Stimulated activated CD4-positive, alpha-beta T cell treated with anti-CD3 and anti-CD28 coated beads, Interleukin-2, amount 100 ng/mL, for 48 hours (primary cell): ENCODE data around the gene ANKRD2.
"Not testable (repeated sequence)": the region's sequence is repeated elsewhere in the genome, so short reads cannot be mapped to it uniquely, and the experiment has no call there.

ENCODE experiments used
- DNase-seq, 2 donors: peaks; one replicate each; pipeline ENCODE4 v3.0.0-alpha.2; 2020

Gene ANKRD2, protein sequence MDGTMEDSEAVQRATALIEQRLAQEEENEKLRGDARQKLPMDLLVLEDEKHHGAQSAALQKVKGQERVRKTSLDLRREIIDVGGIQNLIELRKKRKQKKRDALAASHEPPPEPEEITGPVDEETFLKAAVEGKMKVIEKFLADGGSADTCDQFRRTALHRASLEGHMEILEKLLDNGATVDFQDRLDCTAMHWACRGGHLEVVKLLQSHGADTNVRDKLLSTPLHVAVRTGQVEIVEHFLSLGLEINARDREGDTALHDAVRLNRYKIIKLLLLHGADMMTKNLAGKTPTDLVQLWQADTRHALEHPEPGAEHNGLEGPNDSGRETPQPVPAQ

DNA sequence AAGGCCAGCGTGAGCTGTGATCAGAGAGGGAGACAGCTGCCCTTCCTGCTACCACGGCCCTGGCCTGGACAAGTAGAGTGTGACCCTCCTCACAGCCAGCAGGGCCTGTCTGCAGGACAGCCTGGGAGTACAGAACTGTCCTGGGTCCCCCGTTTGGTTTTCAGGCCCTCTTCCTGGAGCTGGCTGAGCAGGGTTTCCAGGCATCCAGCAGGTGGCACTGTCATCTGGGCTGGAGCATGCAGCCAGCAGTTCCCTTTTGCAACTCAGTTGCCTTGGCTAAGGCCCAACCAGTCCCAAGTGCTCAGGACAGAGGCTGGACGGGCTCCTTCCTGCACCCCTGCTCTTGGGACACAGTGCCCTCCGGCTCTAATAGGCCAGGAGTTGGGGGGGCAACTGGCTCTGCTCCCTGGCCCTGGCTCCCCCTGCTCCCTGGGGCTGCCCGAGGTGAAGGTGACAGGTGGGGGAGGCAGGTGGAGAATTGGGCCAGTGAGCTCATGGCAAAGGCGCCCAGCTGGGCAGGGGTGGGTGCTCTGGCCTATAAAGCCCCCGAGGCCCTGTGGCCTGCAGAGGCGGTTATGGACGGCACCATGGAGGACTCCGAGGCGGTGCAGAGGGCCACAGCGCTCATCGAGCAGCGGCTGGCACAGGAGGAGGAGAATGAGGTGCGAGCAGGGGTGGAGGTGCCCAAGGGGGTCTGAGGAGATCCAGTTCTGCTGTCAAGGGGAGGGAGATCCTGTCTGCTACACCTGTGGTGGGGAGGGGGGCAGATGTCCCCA is at the start of gene ANKRD2:
Gene ANKRD2, plus strand, starts transcription at position 566 of the 776 bp plus-strand sequence. Its CDS starts 10 bp downstream, at position 576.
- DNase-seq: peak; percentile 40 to 56

DNA sequence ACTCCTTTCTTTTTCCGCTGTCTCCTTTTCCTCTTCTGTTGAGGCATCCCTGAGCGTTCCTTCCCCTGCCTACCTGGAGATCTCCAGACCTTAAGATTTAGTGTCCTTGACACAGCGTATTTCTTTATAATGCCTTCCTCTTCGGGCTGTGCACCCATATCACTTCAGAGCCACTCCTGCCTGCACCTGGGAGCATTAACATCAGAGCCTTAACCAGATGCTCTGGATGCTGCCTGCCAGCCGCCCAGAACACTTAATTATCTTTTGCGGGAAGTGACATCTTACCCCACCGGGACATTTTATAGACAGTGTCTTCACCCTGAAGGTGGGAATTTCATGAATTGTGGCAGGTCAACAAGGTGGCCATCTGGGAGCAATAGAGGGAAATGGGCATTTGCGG is 49.6 kb upstream of the ANKRD2 start:
- no peak for DNase-seq

DNA sequence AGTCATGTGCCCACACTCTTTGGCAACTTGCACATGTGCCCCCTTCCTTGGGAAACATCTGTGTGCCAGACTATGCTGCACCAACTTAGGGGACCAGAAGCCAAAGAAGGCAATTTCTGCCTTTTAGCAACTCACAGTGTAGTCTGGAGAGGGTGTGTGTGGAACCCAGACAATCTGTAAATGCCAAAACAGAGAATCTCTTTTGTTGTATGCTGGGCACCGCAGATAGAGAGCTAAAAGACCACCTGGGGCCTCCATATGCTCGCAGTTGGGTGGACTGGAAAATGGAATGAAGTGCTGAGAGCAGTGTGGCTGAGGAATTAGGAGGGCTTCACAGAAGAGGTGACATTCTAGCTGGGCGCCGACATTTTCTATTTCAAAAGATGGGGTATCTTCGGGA is 47.5 kb upstream of the ANKRD2 start:
- no peak for DNase-seq

DNA sequence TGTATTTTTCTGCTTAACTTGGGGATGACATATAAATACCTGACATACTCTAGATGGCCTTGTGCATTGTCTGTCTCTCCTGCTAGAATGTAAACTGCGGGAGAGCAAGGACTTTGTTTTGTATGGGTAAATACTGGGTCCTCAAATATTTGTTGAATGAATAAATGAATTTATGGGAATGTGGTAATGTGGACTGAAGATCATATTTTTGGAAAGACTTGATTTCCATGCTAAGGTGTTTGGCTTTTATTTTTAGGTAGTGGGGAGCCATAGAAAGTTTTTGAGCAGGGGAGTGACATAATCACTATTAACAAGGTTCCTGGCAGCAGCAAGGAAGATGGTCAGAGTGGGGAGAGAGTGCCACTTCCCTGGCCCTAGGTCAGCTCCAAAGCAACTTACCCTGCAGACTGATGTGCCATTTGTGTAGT is 46.9 kb upstream of the ANKRD2 start:
- no peak for DNase-seq

DNA sequence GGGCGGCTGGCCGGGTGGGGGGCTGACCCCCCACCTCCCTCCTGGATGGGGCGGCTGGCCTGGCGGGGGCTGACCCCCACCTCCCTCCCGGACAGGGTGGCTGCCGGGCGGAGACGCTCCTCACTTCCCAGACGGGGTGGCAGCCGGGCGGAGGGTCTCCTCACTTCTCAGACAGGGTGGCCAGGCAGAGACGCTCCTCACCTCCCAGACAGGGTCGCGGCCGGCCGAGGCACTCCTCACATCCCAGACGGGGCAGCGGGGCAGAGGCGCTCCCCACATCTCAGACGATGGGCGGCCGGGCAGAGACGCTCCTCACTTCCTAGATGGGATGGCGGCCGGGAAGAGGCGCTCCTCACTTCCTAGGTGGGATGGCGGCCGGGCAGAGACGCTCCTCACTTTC is 43.7 kb upstream of the ANKRD2 start:
- not testable (repeated sequence) for DNase-seq

DNA sequence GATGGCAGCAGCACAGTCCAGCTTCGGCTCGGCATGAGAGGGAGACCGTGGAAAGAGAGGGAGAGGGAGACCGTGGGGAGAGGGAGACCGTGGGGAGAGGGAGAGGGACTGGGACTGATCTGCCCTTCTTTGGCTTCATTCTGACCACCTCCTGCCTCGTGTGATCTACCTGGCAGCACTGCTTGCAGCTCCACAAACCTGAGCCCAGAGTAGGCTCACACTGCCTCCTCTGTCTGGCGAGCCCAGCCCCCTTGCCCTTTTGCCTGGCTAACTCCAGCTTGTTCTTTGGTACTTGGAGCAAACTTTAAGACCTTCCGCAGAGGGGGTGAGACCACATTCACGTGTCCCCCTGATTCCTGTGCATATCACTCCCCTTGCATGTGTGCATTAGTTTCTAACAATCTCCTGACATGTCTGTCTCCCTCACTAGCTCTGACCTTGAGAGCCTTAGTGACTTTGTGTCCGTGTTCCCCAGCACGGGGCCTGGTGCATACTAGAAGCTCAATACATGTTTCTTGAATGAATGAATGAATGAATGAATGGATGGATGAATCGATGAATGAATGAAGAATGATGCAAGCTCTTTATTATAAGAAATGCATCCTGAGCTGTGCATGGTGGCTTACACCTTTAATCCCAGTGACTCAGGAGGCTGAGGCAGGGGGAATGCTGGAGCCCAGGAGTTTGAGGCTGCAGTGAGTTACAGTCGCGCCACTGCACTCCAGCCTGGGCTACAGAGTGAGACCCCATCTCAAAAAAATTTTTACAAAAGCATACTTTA is 42.7 kb upstream of the ANKRD2 start:
- DNase-seq: no peak

DNA sequence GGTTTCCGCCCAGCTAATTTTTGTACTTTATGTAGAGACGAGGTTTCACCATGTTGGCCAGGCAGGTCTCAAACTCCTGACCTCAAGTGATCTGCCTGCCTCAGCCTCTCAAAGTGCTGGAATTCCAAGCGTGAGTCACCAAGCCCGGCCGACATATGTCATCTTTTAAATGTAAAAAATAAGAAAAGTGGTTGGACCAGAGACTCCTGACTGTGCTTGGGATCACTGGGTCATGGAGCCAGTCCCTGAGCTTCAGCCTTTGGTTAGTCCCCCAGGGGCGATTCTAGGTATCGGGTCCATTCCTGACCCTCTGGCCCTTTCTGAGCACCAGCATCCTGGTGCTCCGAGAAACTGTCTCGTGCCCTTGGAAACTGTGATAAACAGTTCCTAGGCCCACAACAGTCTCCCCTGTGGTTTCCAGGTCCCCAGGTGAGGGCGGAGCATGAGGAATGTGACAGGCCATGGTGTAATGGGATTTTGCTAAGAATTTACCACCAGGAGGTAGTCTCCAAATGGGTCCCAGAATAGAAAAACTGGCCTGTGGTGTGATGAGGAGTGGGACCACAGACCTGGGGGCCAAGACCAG is 41.1 kb upstream of the ANKRD2 start:
- DNase-seq: no peak

DNA sequence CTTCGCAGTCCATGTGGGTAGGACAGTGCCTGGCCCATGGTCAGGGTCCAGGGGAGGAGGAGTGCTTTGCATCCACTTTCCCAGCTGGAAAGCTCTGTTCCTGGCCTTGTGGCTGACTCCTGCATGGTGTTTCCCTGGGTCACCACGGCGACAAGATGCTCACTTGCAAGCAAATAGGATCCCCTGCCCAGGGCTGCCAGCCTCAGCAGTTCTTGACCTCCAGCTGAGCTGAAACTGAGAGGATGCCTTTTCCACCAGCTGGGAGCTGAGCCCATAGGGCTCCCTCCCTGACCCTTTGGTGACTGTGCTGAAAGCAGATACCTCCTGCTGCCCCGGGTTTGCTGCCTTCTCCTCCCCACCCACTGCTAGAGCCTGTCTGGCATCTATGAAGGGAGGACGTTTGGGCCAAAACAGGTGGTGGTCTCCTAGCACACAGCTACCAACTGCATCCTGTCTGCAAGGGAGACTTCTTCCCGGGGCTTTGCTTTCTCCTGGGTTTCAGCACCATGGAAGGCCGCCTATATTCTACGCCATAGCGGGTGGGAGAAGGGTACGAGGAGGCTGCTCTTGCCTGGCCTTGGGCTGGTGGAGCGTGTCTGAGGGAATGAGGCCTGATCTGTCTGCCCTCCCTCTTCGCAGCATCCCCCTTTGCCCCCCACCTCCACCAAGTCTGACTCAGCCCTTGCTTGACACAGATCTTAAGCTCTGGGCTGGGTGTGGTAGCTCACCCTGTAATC is 39.5 kb upstream of the ANKRD2 start:
- no peak for DNase-seq

DNA sequence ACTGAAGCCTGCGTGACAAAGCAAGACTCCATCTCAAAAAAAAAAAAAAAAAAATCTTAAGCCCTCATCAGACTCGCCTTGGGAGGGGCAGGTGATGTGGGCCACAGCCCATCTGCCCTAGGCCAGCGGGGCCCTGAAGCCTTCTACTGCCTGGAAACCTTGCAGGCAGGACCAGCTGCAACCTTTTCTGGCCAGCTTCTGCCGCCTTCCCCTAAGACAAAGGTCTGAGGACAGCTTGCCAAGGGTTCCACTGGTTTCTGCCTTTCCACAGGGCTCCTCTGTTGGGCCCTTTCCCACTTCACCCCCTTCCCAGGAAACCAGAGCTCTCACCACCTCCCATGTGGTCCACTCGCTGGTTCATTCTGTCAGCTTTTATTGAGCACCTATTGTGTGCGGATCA is 38.7 kb upstream of the ANKRD2 start:
- DNase-seq: no peak

DNA sequence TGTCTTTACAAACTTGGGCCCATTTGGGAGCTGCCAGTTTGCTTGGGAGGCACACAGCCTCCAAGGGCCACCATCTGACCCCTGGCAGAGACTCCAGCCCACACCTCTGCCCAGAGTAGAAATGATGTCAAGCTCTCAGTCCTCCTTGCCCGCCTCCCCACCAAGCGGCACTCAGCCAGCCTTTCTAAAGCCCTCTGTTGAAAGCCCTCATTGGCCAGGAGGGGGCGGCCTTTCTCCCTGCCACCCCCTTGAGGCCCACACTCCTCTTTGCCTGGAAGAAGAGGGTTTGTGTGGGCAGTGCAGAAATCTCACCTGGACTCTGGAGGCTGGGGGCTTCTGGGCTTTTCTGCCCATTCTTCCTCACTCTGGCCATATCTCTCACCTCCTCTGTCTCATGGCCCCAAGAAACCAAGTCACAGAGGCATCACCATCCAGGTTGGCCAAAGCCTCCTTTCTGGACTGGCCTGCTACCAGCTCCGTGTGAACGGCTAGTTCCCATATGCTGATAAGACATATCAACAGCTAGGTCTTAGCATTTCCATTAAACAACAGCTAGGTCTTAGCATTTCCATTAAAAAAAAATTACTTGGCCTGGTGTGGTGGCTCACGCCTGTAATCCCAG is 37.7 kb upstream of the ANKRD2 start:
- DNase-seq: peak; percentile 34 to 48

DNA sequence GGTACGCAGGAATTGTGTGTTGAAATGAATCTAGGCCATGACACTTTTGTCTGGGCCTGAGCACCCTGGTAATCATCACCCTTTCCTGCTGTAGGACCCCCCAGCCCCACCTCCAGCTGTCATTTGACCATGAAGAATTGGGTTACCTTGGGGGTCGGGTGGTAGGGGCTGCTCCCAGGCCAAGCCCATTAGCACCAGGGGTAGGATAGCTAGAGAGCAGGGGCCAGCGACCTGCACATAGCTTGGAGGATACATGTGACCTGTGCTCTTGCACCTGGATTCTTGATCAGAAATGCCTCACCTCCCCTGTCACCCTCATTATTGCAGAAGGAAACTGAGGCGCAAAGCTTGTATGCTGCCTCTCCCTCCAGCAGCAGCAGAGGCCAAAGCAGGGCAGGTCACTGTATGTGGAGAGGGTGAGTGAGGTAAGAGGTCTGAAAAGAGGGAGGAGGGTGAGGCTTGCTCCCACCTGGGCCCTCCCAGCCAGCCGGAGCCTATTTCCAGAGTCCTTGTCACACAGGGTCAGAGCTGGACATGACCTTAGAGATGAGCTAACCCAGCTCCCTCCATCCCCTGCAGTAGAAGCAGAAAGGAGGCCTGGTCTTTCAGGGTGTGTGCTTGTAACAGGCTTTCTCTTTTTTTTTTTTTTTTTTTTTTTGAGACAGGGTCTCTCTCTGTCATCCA is 35.3 kb upstream of the ANKRD2 start:
- DNase-seq: no peak

DNA sequence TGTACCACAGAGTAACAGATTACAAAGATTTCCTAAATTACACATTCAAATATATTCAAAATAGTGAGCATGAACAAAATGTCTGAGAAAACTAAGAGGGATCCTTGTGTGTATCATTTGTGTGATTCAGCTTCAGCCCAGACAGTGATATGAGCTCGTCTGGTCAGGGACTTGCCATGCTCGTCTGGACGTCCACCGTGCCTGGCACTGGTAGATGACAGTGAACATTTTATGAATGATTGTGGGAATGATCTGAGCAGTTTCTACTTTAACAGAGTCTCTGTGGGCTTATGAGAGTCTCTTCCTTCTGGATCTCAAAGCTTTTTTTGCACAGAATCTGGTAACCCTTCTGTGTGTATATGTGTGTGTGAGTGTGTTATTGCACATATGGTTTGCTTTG is 34.2 kb upstream of the ANKRD2 start:
- no peak for DNase-seq

DNA sequence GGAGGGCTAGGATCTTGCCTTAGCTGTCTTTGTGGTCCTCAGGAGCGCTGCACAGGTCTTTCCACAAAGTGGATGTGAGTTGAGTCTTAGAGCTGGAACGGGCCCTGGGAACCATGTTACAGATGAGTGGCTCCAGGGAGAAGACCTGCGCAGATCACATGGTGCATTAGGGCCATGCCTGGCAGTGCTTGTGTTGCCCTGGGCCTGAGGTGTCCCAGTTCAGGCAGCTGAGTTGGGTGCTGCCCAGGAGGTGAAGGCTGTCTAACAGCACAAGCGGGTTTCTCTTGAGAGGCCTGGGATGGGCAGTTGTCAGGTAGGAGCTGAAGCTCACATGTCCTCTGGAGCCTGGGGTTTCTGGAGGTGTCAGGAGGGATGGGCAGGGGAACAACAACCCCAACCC is 33.7 kb upstream of the ANKRD2 start:
- DNase-seq: no peak

DNA sequence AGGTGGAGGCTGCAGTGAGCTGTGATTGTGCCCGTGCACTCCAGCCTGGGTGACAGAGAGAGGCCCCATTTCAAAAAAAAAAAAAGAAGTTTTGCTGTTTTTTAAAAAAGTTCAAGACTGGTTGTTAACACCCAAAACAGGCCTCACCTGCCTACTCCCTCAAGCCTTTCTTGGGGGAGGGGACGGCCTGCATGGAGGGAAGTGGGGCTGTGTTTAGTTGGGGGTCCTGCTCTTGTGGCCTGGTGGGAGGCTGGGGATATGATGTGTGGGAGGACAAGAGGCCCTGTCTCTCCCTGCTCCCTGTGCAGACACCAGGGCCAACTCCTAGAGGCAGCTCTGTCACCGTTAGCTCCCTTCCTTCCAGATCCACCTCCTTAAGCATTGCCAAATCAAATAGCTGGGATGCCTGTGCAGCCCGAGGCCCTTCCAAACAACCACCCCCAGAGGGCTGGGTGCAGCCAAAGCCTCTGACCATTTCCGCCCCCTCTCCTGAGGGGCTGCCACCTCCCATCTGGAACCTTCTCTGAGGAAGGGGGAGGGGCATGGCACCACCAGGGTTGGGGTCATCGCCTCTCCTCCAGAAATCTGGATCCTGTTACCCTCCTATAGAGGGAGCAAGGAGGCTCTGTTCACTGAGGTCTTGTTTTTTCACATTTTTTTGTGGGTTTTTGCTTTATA is 32.9 kb upstream of the ANKRD2 start:
- no peak for DNase-seq

DNA sequence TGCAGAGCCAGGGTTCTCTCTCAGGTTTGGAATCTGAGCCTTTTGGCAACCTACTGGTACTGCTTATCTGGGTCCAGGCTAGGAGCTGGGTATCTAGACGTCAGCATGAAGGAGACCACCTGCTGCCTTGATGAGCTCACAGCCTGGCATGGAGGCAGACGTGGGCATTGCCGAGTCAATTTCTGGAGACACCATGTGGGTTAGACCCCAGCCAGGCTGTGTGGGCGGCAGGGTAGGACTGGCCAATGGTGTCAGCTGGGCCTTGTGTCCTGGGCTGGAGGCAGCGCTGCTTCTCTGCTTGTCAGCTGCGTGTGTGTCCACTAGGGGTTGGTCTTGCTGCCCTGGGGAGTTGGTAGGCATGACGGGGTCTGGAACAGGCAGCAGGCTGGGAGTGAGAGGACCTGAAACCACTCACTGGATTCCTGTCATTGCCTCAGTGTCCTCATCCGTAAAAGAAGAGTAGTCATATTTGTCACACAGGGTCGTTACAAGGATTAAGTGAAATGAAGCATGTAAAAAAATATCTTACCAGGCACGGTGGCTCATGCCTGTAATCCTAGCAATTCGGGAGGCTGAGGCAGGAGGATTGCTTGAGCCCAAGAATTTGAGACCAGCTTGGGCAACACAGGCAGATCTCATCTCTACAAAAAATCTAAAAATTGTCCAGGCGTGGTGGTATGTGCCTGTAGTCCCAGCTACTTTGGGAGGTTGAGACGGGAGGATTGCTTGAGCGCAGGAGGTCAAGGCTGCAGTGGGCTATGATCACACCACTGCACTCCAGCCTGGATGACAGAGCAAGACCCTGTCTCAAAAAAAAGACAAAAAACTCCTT is 31.7 kb upstream of the ANKRD2 start:
- DNase-seq: no peak

DNA sequence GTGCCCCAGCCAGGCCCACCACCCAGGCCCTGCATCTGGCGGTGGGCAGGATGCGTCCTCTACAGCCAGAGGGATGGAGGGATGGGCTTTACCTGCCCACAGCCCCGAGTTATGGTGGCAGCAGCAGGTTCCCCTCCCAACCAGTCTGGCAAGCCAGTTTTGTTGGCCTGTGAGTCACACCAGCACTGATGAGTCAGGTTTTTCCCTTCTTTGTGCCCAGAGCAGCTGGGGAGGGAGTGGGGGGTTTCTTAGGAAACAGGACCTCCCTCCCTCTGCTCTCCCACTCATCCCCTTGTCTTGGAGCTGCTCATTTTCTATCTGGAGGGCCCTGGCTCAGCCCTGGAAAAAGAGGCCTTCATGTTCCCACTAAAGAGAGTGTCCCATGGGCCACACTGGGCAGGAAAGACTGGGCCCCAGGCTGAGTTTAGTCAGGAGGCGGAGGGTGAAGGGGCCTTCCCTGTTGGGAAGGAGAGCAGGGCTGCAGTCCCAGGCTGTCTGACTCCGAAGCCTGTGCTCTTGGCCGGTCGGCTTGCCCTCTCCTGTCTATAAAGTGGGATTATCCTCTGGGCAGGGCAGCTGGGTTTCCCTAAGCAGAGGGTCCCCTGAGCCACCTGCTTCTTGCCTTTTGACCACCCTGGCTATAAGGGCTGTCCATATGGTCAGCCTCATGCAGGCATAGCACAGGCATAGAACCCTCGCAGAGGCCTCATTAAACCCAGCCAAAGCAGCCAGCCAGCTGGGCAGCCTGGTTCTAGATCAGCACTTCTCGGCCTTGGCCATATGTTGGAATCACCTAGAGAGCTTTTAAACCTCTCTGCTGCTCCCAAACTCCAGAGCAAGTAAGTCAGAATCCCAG is 30.2 kb upstream of the ANKRD2 start:
- DNase-seq: peak; percentile 20 to 36

DNA sequence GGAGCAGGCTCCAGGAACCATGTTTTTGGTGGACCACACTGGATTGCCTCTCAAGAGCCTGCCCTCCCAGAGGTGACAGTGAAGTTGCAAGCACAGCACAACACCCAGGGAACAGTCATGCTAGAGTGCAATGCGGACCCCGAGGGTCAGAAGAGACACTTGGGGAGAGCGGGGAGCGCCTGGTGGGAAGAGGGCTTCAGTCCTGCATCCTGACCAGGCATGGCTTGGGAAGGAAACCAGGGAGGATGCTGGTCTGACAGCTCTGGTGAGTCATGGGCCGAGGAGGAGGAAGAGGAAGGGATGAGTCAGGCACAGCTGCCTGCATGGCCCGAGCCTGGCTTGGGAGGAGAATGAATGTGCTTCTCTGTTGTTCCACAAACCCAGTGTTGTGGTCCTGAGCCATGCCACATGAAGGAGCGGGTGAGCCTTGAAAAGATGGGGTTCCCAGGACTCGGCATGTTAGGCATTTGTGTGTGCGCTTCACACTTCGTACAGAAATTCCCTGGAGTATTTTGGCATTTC is 29.5 kb upstream of the ANKRD2 start:
- DNase-seq: peak; percentile 50 to 57

DNA sequence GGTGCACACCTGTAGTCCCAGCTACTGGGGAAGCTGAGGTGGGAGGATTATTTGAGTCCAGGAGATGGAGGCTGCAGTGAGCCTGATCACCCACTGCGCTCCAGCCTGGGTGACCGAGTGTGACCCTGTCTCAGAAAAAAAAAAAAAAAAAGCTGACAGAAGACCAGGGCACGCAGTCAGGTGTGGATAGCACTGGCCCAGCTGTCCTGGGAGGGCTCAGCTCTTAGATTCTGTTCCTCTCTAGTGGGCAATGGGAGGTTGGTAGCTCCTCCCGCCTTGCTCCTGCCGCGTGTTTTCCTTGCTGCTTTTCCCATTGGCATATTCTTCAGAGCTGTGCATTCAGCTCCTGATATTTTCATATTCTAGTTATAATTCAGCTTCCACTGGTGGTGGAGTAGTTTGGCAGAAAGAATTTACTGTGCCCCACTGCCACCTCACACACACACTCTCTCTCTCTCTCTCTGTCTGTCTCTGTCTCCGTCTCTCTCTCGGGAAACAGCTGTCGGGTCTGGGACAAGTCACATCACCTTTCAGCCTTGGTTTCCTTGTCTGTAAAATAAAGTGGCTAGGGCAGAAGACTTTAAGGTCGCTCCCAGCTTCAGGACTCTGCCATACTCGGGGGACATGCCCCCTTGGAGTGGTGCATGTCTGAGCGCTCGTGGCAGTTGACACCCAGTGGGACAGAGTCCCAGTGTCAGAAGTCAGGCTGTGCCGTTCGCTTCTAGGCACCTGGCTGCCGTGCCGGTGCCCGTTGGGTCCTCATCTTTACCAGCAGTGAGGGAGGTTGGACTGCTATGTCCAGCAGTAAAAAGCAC is 25.9 kb upstream of the ANKRD2 start:
- no peak for DNase-seq
